HG02840 (cell line): Measurements from ENCODE around the gene AGAP1.

ENCODE experiments used
- ATAC-seq: cut with Tn5 transposase; IDR thresholded peaks from one replicate; pipeline ENCODE4 v1.9.1; 2021; ENCODE audit warnings: mild to moderate bottlenecking, moderate library complexity, moderate number of reproducible peaks; ENCODE audit not compliant: unreplicated experiment, low FRiP score

The AGAP1 gene

DNA sequence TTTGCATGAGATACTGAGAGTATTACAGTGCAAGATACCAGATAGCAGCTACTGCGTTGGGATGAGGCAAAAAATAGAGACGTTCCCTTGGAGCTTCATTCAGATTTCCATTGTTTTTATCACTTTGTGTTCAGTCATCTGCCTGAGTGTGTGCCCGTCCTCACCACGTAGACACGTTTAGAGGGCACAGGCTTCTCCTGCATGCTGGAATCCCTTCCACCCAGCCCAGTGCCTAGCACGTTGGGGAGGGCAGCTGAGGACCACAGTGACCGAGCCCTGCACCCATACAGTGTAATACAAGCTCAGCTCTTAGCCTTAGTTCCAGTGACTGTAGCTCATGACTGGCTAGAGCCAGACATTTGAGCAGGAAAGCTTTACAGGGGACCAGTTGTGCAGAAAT lies 539.6 kb downstream of the AGAP1 start:
- no peak for ATAC-seq

DNA sequence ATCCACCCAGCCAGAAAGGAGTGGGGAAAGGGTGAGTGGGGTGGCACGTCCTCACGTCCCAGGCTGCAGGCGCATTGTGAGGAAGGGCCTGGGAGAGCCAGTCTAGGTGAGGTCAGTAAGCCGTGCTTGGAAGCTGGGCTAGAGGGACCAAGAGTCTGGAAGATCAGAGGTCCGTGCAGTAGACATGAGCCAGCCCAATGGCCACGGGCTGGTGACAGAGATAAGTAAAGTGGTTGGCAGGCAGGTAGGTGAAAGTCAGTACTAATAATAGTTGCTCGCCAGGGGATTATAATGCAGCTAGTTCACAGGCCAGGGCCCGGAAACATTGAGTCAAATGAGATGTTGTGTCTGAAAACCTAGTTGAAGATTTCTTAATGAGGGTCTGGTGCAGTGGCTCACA lies 541.1 kb downstream of the AGAP1 start:
- no peak for ATAC-seq

- no peak for ATAC-seq
These were observed 542.2 kb downstream of the AGAP1 start for GRCh38 chr2:236036045-236036444.

- ATAC-seq = no peak
These were observed 544.3 kb downstream of the AGAP1 start for GRCh38 chr2:236038096-236038495.

DNA sequence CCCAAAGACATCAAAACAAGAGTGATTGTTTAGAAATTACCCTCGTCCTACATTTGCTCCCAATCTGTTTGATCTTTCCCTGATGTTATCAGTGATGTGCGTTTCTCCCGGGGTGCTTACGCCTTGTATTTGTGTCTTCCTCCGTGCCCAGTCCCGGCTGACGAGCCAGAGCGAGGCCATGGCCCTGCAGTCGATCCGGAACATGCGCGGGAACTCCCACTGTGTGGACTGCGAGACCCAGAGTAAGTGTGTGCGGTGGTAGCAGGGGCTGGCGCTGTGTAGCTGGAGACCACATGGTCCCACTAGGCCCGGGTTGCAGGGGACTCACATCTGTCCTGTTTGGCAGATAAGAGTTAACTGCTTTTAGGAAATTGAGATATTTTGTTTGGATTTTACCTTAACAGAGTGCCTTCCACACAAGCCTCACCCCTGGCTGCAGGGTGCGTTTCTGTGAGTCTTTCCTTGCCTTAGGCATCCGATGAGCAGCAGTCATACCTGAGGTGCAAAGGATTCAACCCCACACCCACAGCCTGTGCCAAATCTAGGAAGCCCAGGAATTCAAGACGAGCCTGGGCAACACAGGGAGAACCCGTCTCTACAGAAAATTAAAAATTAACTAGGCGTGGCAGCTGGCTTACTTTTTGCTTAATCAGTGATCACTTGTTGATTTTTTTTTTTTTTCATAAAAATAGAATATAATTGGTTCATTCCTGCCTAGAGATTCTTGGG lies 546.9 kb downstream of the AGAP1 start:
- ATAC-seq = no peak

GRCh38 chr2:236041616-236042015 lies 547.8 kb downstream of the AGAP1 start:
- ATAC-seq = no peak

DNA sequence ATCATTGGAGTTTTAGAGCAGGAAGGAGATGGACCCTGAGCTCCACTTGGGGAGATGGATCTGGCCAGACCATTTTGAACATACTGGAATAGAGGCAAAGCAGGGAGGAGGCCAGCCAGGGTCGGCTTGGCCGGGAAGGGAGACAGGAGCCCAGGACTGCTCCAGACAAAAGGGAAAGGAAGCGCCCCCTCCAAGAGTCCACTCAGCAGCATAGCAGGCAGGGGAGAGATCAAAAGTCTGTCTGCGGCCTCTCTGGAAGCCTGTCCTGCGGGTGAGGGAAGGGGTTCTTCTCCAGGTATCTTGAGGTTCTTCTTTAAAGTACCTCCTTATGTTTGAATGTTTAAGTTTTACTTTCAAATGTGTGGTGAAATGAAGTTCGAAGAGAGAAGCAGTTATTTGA lies 548.2 kb downstream of the AGAP1 start:
- no peak for ATAC-seq

DNA sequence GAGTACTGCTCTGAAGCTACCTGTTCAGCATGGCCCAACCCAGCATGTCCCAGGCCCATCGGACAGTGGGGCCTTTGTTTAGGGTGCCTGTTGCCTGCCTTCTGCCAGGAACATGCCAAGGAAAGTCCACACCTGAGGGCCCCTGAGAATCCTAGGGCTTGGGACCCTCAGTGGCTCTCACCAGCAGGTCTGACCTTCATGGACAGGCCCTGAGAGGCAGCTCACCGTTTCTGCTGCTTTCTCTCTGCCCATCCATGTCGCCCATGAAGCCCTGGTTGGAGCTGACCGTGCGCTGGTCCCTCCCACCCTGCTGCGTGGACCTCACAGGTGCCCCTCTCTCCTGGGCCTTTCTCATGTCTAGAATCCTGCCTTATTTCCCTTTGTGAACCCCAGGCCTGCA lies 550.3 kb downstream of the AGAP1 start:
- no peak for ATAC-seq

GRCh38 chr2:236045251-236046235 lies 551.7 kb downstream of the AGAP1 start:
- no peak for ATAC-seq

DNA sequence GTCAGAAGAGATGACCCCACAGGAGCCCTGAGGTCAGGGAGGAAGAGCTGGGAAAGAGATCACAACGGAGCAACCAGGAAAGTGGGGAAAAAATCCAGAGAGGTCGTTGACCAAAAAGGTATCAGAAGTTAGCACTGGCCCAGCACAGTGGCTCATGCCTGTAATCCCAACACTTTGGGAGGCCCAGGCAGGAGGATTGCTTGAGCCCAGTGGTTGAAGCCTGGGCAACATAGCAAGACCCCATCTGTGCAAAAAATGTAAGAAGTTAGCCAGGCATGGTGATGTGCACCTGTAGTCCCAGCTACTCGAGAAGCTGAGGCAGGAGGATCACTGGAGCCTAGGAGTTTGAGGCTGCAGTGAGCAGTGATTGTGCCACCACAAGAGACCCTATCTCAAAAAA lies 552.9 kb downstream of the AGAP1 start:
- ATAC-seq = no peak

DNA sequence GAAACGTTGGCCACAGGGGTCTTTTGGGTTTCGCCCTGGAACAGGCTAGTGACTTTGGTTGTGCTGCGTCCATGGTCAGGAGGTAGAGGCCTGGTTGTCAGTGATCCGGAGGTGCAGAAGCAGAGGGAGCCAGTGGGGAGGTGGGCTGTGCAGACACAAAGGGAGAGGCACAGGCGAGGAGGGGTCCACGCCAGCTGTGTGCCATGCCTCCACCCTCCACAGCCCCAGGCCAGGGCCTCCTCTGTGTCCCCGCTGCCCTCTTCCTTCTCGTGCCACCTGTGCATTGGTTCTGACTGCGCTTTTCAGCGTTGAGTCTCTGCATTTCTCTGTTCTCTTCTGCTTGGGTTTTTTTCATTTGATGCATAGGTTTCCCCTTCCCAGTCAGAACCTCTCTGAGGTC lies 553.3 kb downstream of the AGAP1 start:
- ATAC-seq = no peak

GRCh38 chr2:236047886-236048540 lies 554.2 kb downstream of the AGAP1 start:
- ATAC-seq = no peak

DNA sequence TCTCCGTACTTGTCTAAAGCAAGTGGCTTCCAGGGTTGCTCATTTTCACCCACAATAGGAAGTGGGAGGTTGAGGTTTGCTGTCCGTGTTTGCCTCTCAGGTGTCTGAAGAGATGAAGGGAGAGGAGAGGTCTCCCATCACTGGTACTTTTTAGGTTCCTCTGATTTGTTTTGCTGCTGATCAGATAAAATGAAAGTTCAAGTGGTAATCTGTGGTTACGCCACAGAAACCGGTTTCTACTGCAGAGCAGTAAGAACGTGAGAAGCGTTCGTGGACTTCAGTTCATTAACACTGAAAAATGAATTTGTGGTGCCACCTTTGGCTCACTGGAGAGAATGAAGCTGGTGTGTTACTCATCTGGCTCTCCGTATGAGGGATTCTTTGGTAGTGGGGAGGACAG lies 556.1 kb downstream of the AGAP1 start:
- ATAC-seq = no peak

DNA sequence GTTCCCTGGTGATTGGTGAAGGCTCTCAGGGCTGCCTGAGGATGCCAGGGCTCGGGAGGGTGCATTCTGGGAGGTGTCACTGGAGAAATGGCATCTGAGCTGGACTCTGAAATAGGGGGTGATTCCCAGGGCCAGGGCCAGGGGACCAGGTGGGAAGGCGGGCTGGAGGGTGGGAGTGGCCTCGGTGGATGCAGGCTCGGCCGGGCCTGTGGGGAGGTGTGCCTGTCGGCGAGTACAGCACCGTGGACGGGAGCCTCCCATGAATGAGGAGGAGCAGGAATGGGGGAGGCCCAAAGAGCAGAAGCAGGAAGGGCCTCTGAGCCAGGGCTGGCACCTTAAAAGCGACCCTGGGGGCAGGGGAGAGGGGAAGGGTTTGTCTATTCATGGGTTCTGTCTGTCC lies 557.5 kb downstream of the AGAP1 start:
- no peak for ATAC-seq

DNA sequence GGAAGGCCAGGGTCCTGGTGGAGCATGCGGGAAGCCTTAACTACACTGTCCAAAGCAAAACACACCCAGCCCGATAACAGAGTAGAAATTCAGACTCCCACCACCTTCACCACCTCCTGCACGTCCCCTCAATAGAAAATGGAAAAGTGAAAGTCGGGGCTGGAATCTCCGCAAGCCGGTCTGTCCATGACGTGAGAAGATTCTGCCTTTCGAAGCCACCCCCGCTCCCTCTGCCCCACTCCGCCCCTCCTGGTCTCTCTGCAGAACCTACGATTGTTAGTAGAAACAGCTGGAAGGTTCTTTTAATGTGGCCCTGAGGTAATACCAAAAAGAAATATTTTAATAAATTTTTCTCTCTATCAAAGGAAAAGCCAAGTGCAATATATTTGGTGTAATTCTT lies 558.0 kb downstream of the AGAP1 start:
- ATAC-seq = no peak

DNA sequence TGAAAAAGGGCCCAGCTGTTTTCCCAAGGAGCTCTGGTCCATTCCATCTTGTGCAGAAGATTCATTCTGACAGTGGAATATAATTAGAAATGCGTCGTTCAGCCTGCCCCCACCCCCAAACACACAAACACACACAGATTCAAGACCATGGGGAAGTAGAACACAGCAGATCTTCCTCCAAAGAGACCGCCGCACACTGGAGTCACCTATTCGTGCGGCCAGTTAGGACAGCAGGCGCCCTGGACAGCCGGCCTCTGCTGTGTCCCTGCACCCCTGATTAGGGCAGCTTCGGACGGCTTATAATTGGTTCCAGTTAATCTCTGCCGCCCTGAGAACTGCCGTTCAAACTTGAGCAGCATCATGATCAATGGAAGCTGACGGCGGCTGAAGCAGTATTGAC lies 558.4 kb downstream of the AGAP1 start:
- no peak for ATAC-seq

DNA sequence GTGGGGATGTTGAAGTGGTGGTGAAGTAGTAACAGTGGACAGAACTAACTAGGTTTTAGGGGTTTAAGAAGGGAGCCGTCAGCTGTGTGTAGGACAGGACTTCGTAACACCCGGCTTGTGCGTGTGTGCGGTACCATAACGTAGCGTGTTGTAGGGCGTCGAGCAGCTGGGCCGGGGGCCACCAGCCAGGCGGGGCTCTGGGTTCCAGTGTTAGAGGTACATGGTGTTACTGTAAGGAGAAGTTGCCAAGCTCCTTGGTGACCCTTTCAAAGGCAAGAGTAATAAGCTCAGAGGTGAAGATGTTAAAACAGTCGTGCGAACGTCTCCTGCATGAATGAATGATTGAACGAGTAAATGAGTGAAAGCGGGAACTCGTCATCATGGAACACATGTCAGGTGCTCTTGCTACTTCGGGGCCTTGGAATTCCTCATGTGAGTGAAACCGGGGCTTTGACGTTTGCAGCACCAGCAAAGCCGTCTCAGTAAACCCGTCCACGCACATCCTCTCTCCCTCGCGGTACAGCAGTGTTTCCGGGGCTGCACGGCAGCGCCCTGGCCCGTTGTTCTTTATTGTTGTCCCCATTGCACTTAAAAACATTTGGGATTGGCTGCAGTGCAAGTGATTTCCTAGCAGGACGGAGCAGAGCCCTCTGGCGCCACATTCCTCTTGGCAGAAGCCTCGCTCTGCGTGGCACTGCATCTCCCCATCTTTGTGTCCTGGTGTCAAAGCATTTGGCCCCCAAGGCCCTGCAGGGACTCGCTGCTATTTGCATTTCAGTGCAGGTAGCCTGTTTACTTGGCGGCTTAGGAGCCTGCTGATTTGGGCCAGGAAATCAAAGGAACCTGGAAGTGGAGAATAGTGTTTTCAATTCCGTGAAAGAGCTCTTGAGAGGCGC lies 559.3 kb downstream of the AGAP1 start:
- no peak for ATAC-seq

DNA sequence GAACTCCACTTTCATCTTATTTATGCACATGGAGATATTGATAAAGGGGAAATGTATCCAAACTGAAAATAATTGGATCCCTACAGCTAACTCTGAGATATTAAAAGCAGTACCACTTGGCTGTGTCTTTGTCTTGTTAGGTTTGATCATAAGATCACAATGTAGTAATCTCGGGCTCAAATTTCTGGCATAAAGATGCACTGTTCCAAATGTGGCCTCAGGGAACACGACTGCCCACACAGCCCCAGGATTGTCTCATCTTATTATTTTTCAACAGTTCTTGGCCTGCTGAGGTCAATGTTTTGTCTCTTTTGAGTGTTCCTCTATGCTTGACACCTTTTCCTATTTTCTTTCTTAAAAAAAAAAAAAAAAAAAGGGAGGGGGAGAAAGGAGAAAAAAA lies 560.3 kb downstream of the AGAP1 start:
- no peak for ATAC-seq

DNA sequence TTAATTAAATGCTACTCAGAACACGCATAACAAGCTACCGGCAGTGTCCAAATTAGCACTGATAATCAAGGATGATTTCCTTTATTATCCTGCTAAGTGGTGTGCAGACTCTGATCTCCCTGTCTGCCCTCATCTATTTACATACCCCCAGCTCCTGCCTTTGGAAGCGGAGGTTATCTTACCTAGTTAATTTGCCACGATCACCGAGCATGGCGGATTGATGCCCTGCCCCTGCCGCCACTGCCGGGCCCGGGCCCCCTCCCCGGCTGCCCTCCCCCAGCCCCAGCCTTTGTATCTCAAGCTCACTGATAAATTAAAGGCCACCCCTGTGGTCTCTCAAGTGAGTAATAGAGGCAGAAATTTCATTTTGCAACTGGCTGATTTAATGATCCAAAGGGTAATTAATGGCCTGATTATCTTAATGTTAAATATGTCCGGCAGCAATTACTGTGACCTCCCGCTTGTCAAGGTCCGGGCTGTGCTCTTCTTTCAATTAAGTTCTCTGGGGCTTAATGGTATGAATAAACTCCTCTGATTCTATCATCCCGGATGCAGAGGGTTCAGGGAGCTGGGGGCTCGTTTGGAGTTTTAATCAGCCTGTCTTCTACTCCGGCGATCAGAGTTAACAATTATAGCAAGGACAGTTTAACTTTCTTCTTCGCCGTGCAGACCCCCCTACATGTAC lies 560.9 kb downstream of the AGAP1 start:
- ATAC-seq = no peak

- no peak for ATAC-seq
These were observed 561.6 kb downstream of the AGAP1 start for GRCh38 chr2:236055471-236055870.
